Natural killer cell (primary cell): ENCODE measurements around the gene SCLT1. TPM values are rescaled to one million over a fixed set of nuclear protein-coding genes. Genes with fewer than 3 reads are reported as not detected.

Experiments used
- ATAC-seq, 3 donors: fragments of 150-1000 bp in 2 of 3; fragments of 200-7000 bp in 1 of 3; cut with Tn5 transposase; 1 replicate in 1 of 3; 2 replicates in 2 of 3; pipeline ENCODE4 v1.10.0; 2021; ENCODE audit warnings: mild to moderate bottlenecking in 2 of 3, moderate library complexity in 2 of 3
- DNase-seq, 2 donors: peaks; one replicate each; pipeline versions ENCODE4 v3.0.0 to v3.0.0-alpha.2; 2013 to 2021; ENCODE audit warnings: mixed read lengths in 1 of 2
- H3K27ac ChIP-seq: one replicate; pipeline ENCODE4 v1.5.1; 2013; ENCODE audit warnings: mild to moderate bottlenecking, low read length
- H3K27me3 ChIP-seq: one replicate; pipeline ENCODE4 v1.6.1; 2013; ENCODE audit warnings: low read length; ENCODE audit not compliant: control insufficient read depth, insufficient read depth
- H3K36me3 ChIP-seq: one replicate; pipeline ENCODE4 v1.6.1; 2013; ENCODE audit warnings: low read length; ENCODE audit not compliant: control insufficient read depth, insufficient read depth
- H3K4me1 ChIP-seq: one replicate; pipeline ENCODE4 v1.6.1; 2013; ENCODE audit warnings: low read length; ENCODE audit not compliant: control insufficient read depth, insufficient read depth
- H3K4me3 ChIP-seq: one replicate; pipeline ENCODE4 v1.5.1; 2013; ENCODE audit warnings: low read length
- H3K9me3 ChIP-seq: one replicate; pipeline ENCODE4 v1.6.1; 2013; ENCODE audit warnings: low read length; ENCODE audit not compliant: control insufficient read depth, insufficient read depth
- H3K27ac Mint-ChIP-seq, 2 donors: one replicate each; pipeline ENCODE4 v1.8.0; 2022; ENCODE audit warnings: mild to moderate bottlenecking in 2 of 2, mixed read lengths in 2 of 2, moderate library complexity in 1 of 2
- H3K27me3 Mint-ChIP-seq, 2 donors: one replicate each; pipeline ENCODE4 v1.8.0; 2022; ENCODE audit warnings: low read depth in 2 of 2, mixed read lengths in 2 of 2
- H3K36me3 Mint-ChIP-seq: one replicate; pipeline ENCODE4 v1.8.0; 2022; ENCODE audit warnings: mixed read lengths
- H3K4me1 Mint-ChIP-seq, 2 donors: one replicate each; pipeline ENCODE4 v1.8.0; 2022; ENCODE audit warnings: mixed read lengths in 2 of 2
- H3K4me3 Mint-ChIP-seq: one replicate; pipeline ENCODE4 v1.8.0; 2022; ENCODE audit warnings: mild to moderate bottlenecking, moderate library complexity, mixed read lengths
- H3K9me3 Mint-ChIP-seq, 2 donors: one replicate each; pipeline ENCODE4 v1.8.0; 2022; ENCODE audit warnings: mixed read lengths in 2 of 2
- WGBS: methylation state at CpG from one replicate; pipeline ENCODE4 v1.1.7; 2013; ENCODE audit warnings: missing lambda C conversion rate; ENCODE audit not compliant: insufficient coverage; 5-methylcytosine and 5-hydroxymethylcytosine counted together
- intact Hi-C: fragments of 100-400 bp; cut with micrococcal nuclease; formaldehyde crosslinking; loops from one replicate; pipeline ENCODE4 v1.14.2; 2022
- total RNA-seq, 4 donors: library from RNA; stranded (reverse); fragments of 120-200 nt in 1 of 4; gene quantifications; one replicate each; pipeline versions ENCODE4 v1.2.3 to v1.2.4, GENCODE V29; 2013 to 2022
- TF ChIP-seq, protein P1 (sequence below): fragments of 200-600 bp; IDR thresholded peaks from one replicate; pipeline ENCODE4 v1.8.0; 2022; ENCODE audit warnings: antibody characterized with exemption

Gene SCLT1
- total RNA-seq, 3 donors from 2014 or later (not counting 1 experiment from before 2014, with no cell fraction given): 54.0 to 59.9 (median 55.4) TPM

DNA sequence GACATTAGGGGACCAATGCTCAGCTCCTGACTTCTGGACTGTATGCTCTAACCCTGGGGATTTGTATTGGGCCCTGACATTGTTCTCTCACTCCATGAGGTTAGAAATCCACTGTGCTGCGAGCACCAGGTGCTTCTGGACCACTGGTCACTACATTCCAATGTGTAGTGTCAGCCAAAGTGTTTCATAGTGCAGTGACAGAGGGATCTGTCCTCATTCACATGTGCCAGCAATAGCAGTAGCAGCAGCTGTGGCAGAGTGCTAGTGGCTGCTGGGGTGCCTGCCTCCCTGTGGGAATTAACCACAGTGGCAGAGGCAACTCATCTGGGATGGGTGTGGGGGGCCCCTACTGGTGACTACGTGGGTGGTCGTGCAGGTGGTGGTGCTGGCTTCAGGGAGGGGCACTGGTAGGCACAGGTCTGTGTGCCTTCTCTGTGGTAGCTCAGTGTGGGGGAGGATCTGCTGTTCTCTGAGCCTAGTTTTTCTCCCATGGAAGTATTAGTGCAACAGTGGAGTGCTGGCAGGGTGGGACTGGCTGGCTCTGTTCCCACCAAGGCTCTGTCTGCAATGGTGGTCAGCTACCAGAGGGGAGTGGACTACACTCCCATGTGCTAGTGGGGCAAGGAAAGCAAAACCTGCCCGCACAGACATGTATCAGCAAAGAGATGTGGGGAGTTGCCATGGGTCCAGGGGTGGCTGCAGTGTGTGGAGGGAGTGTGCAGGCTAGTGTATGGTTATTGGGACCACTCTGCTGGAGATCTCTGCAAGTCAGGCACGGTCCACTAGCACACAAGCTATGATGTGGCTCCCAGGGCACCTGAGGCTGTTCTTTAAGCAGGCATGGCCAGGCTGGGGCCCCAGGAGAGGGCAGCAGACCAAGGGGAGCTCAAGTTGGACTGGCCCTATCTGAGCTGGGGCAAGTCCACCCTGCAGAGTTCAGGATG is 78.5 kb downstream of the SCLT1 start:
- TF ChIP-seq, protein P1, sequence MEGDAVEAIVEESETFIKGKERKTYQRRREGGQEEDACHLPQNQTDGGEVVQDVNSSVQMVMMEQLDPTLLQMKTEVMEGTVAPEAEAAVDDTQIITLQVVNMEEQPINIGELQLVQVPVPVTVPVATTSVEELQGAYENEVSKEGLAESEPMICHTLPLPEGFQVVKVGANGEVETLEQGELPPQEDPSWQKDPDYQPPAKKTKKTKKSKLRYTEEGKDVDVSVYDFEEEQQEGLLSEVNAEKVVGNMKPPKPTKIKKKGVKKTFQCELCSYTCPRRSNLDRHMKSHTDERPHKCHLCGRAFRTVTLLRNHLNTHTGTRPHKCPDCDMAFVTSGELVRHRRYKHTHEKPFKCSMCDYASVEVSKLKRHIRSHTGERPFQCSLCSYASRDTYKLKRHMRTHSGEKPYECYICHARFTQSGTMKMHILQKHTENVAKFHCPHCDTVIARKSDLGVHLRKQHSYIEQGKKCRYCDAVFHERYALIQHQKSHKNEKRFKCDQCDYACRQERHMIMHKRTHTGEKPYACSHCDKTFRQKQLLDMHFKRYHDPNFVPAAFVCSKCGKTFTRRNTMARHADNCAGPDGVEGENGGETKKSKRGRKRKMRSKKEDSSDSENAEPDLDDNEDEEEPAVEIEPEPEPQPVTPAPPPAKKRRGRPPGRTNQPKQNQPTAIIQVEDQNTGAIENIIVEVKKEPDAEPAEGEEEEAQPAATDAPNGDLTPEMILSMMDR: no peak
- Mint-ChIP-seq H3K4me3 (no peak overlapping the region), H3K4me1 (peaks cover 7 to 10% of the 10 kb centered on the region in 2 donors), H3K27ac (no peak overlapping the region), H3K27me3 (no peaks in the 10 kb centered on the region), H3K36me3 (peaks cover 32% of the 10 kb centered on the region), H3K9me3 (peaks cover 15 to 25% of the 10 kb centered on the region in 2 donors)
- H3K4me1 ChIP-seq: no peaks in the 10 kb centered on the region
- H3K36me3 ChIP-seq: peaks cover 3% of the 10 kb centered on the region
- ATAC-seq (no peak), DNase-seq (no peak)
- H3K27ac ChIP-seq: no peak overlapping the region
- H3K27me3 ChIP-seq: no peaks in the 10 kb centered on the region
- no peak overlapping the region for H3K4me3 ChIP-seq
- H3K9me3 ChIP-seq: peaks cover 3% of the 10 kb centered on the region
- intact Hi-C loops: no loop called here
- WGBS: 96% methylated on average over 5 of the region's 5 CpGs

DNA sequence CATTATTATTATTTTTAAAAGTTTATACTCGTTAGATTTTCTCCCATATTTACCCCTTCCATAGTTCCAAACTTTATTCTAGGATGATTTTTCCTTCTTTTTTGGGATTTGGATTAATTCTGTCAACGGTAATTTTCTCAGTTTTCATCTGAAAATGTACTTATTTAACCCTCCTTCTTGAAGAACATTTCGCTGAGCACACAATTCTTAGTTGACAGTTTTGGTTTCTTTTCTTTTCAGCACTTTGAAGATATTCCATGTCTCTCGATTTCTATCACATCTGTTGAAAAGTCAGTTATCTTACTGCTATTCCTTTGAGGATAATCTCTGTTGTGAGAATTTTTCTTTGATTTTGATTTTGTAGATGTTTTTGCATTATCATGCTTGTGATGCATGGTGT is 85.2 kb downstream of the SCLT1 start:
- 97% methylated on average over 2 of the region's 4 CpGs for WGBS
- DNase-seq: no peak
- intact Hi-C loops: no loop called here
- Mint-ChIP-seq H3K4me1 (peaks cover 11 to 12% of the 10 kb centered on the region in 2 donors), H3K27ac (no peak overlapping the region), H3K36me3 (peaks cover 19% of the 10 kb centered on the region), H3K9me3 (peaks cover 13 to 33% of the 10 kb centered on the region in 2 donors), H3K4me3 (no peak overlapping the region), H3K27me3 (no peaks in the 10 kb centered on the region)
- no peaks in the 10 kb centered on the region for H3K4me1 ChIP-seq
- ATAC-seq: no peak
- TF ChIP-seq, protein P1: no peak
- H3K9me3 ChIP-seq: peaks cover 5% of the 10 kb centered on the region
- H3K4me3 ChIP-seq: no peak overlapping the region
- H3K36me3 ChIP-seq: no peaks in the 10 kb centered on the region
- H3K27ac ChIP-seq: no peak overlapping the region
- no peaks in the 10 kb centered on the region for H3K27me3 ChIP-seq

DNA sequence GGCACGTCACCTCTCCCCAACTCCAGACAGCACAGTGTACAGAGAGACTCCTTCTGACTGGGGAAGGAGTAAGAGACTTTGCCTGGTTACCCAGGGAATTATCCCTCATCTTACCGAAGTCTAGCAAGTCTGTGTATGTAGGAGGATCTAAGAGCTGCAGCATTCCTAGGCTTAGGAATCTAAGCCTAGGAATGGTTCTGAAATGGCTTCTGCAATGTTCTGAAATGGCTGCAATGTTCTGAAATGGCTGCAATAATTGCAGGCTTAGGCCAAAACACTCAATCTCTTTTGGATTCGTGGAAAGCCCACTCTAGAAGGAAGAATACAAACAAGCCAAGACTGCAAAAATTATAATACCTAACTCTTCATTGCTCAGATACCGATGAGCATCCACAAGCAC is 106.4 kb downstream of the SCLT1 start:
- Mint-ChIP-seq H3K27ac (no peak overlapping the region), H3K9me3 (peaks cover 0 to 6% of the 10 kb centered on the region in 2 donors), H3K36me3 (peaks cover 25% of the 10 kb centered on the region), H3K4me3 (no peak overlapping the region), H3K4me1 (no peaks in the 10 kb centered on the region), H3K27me3 (no peaks in the 10 kb centered on the region)
- H3K27ac ChIP-seq: no peak overlapping the region
- DNase-seq (no peak), ATAC-seq (no peak)
- intact Hi-C loops: no loop called here
- H3K36me3 ChIP-seq: peaks cover 12% of the 10 kb centered on the region
- H3K4me3 ChIP-seq: no peak overlapping the region
- no peaks in the 10 kb centered on the region for H3K9me3 ChIP-seq
- TF ChIP-seq, protein P1: no peak
- H3K4me1 ChIP-seq: no peaks in the 10 kb centered on the region
- 100% methylated on average over 3 of the region's 4 CpGs for WGBS
- H3K27me3 ChIP-seq: no peaks in the 10 kb centered on the region
